Mesendoderm (in vitro differentiated cells): Measurements from ENCODE around the gene AIP.

ENCODE experiments used
- DNase-seq: peaks from one replicate; pipeline ENCODE4 v3.0.0; 2013
- H2AK5ac ChIP-seq: 2 replicates; pipeline ENCODE4 v1.6.1; 2013; ENCODE audit warnings: low read length, inconsistent platforms
- H2BK120ac ChIP-seq: 2 replicates; pipeline ENCODE4 v1.6.1; 2013; ENCODE audit warnings: low read depth, mild to moderate bottlenecking, low read length, moderate library complexity, mixed read lengths
- H2BK15ac ChIP-seq: replicated peaks from 2 replicates; pipeline ENCODE4 v1.6.1; 2013; ENCODE audit warnings: low read depth, mild to moderate bottlenecking, moderate library complexity
- H2BK5ac ChIP-seq: 2 replicates; pipeline ENCODE4 v1.6.1; 2013; ENCODE audit warnings: low read length, inconsistent platforms
- H3K18ac ChIP-seq: 2 replicates; pipeline ENCODE4 v1.6.1; 2013; ENCODE audit warnings: mild to moderate bottlenecking, low read length, mixed read lengths
- H3K23ac ChIP-seq: one replicate; pipeline ENCODE4 v1.6.1; 2013; ENCODE audit warnings: low read length
- H3K27ac ChIP-seq: 2 replicates; pipeline ENCODE4 v1.5.1; 2013; ENCODE audit warnings: low read depth, mild to moderate bottlenecking, inconsistent platforms, low read length, moderate library complexity
- H3K27me3 ChIP-seq: 2 replicates; pipeline ENCODE4 v1.6.1; 2013; ENCODE audit warnings: low read length, control low read depth, mild to moderate bottlenecking, inconsistent platforms; ENCODE audit not compliant: insufficient read depth, poor library complexity
- H3K36me3 ChIP-seq: 2 replicates; pipeline ENCODE4 v1.6.1; 2013; ENCODE audit warnings: low read length, inconsistent platforms; ENCODE audit not compliant: control insufficient read depth, insufficient read depth
- H3K4ac ChIP-seq: one replicate; pipeline ENCODE4 v1.6.1; 2013; ENCODE audit warnings: low read depth, mild to moderate bottlenecking, low read length, moderate library complexity
- H3K4me1 ChIP-seq: 2 replicates; pipeline ENCODE4 v1.6.1; 2013; ENCODE audit warnings: low read depth, low read length, inconsistent platforms; ENCODE audit not compliant: control insufficient read depth
- H3K4me2 ChIP-seq: 2 replicates; pipeline ENCODE4 v1.6.1; 2013; ENCODE audit warnings: low read length
- H3K4me3 ChIP-seq: 2 replicates; pipeline ENCODE4 v1.5.1; 2013; ENCODE audit warnings: mild to moderate bottlenecking, low read length
- H3K56ac ChIP-seq: one replicate; pipeline ENCODE4 v1.6.1; 2013; ENCODE audit warnings: low read length
- H3K79me1 ChIP-seq: 2 replicates; pipeline ENCODE4 v1.6.1; 2013; ENCODE audit warnings: low read length, inconsistent platforms
- H3K79me2 ChIP-seq: 2 replicates; pipeline ENCODE4 v1.6.1; 2013; ENCODE audit warnings: mild to moderate bottlenecking, low read length; ENCODE audit not compliant: control insufficient read depth, insufficient read depth
- H3K9ac ChIP-seq: 2 replicates; pipeline ENCODE4 v1.6.1; 2013; ENCODE audit warnings: low read length, inconsistent platforms
- H4K5ac ChIP-seq: one replicate; pipeline ENCODE4 v1.6.1; 2013; ENCODE audit warnings: low read length
- H4K8ac ChIP-seq: one replicate; pipeline ENCODE4 v1.6.1; 2013; ENCODE audit warnings: low read depth, mild to moderate bottlenecking, control low read depth, low read length, moderate library complexity
- WGBS: extraction: QIAGEN DNeasy Blood & Tissue Kit; methylation state at CpG from one replicate; pipeline ENCODE4 v1.1.7; 2013; ENCODE audit warnings: low lambda C conversion rate, missing lambda C conversion rate; ENCODE audit not compliant: insufficient coverage; ENCODE audit errors: extremely low coverage; 5-methylcytosine and 5-hydroxymethylcytosine counted together

AIP gene

DNA sequence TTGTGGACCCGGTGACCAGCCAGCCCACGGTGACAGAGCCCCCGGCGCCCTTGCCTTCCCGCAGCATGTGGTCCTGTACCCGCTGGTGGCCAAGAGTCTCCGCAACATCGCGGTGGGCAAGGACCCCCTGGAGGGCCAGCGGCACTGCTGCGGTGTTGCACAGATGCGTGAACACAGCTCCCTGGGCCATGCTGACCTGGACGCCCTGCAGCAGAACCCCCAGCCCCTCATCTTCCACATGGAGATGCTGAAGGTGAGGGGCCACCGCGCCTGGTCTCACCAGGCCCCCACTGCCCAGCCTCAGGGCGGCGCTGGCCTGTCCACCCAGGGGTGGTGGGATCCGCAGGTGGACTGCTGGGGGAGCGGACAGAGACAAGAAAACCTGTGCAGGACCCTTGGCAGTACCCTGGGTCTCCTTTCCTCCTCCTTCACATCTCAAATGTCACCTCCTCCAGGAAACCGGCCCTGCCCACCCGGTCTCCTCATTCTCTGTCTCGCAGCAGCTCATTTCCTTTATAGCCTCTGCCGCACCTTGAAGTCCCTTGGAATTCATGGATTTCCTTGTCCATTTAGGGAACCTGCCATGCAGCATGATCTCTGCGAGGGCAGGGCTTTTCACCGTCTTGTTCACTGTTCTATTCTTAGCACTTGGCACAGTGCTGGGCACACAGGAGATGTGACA lies 6.5 kb downstream of the AIP start:
- Histone ChIP-seq H3K4me1 (no peaks in the 10 kb centered on the region), H2BK120ac (no peak overlapping the region), H3K27me3 (no peaks in the 10 kb centered on the region), H3K9ac (no peak overlapping the region), H3K4me2 (no peak overlapping the region), H3K56ac (no peak overlapping the region), H2BK15ac (no peak overlapping the region), H4K8ac (no peak overlapping the region), H3K36me3 (peaks cover 6% of the 10 kb centered on the region), H3K4me3 (no peak overlapping the region), H3K23ac (no peak overlapping the region), H2BK5ac (no peak overlapping the region), H3K79me2 (no peaks in the 10 kb centered on the region), H3K18ac (no peak overlapping the region), H4K5ac (no peak overlapping the region), H3K4ac (no peak overlapping the region), H2AK5ac (no peak overlapping the region), H3K79me1 (no peaks in the 10 kb centered on the region), H3K27ac (no peak overlapping the region)
- no peak for DNase-seq
- no CpG with 5 or more reads among the region's 25 CpGs for WGBS

DNA sequence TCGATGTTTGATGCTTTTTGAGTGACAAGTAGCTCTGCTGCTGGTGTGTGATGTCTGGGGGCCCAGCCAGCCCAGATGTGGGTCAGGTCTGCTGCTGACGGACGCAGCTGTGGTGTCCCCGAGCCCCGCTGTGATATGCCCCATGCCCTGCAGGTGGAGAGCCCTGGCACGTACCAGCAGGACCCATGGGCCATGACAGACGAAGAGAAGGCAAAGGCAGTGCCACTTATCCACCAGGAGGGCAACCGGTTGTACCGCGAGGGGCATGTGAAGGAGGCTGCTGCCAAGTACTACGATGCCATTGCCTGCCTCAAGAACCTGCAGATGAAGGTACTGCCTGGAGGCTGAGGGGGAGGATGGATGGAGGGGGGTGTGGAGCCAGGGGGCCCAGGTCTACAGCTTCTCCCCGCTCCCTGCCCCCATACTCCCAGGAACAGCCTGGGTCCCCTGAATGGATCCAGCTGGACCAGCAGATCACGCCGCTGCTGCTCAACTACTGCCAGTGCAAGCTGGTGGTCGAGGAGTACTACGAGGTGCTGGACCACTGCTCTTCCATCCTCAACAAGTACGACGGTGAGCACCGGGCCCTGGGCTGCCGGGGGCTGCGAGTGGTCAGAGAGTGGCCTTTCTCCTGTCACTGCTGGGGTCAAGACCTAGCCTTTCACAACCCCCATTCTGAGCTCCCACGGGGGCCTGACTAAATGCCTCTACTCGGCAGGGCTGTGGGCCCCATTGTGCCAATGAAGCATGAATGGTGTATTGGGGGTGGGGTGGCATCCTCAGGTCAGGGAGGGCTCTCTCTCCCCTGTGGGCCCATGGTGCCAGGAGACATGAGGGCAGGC lies 7.3 kb downstream of the AIP start:
- Histone ChIP-seq H3K36me3 (peaks cover 6% of the 10 kb centered on the region), H3K23ac (no peak overlapping the region), H3K9ac (no peak overlapping the region), H2BK120ac (no peak overlapping the region), H2BK15ac (no peak overlapping the region), H2AK5ac (no peak overlapping the region), H4K5ac (no peak overlapping the region), H3K79me1 (no peaks in the 10 kb centered on the region), H3K4me1 (no peaks in the 10 kb centered on the region), H3K18ac (no peak overlapping the region), H2BK5ac (no peak overlapping the region), H3K4me2 (no peak overlapping the region), H3K79me2 (no peaks in the 10 kb centered on the region), H3K56ac (no peak overlapping the region), H4K8ac (no peak overlapping the region), H3K27ac (no peak overlapping the region), H3K27me3 (no peaks in the 10 kb centered on the region), H3K4ac (no peak overlapping the region), H3K4me3 (no peak overlapping the region)
- no CpG with 5 or more reads among the region's 23 CpGs for WGBS
- DNase-seq, result no peak

DNA sequence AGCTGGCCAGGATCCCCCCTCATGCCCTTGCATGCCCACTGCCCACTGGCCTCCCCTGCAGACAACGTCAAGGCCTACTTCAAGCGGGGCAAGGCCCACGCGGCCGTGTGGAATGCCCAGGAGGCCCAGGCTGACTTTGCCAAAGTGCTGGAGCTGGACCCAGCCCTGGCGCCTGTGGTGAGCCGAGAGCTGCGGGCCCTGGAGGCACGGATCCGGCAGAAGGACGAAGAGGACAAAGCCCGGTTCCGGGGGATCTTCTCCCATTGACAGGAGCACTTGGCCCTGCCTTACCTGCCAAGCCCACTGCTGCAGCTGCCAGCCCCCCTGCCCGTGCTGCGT lies 7.9 kb downstream of the AIP start:
- H3K9ac ChIP-seq, result no peak overlapping the region
- H2BK15ac ChIP-seq, result no peak overlapping the region
- H2BK5ac ChIP-seq, result no peak overlapping the region
- H3K23ac ChIP-seq, result no peak overlapping the region
- H3K4me3 ChIP-seq, result no peak overlapping the region
- H3K4me2 ChIP-seq, result no peak overlapping the region
- no peak overlapping the region for H2BK120ac ChIP-seq
- H4K8ac ChIP-seq, result no peak overlapping the region
- no peak for DNase-seq
- no peaks in the 10 kb centered on the region for H3K79me1 ChIP-seq
- no peaks in the 10 kb centered on the region for H3K4me1 ChIP-seq
- no peak overlapping the region for H3K27ac ChIP-seq
- H3K27me3 ChIP-seq, result no peaks in the 10 kb centered on the region
- no peak overlapping the region for H3K18ac ChIP-seq
- no peak overlapping the region for H3K4ac ChIP-seq
- no peak overlapping the region for H3K56ac ChIP-seq
- no peak overlapping the region for H4K5ac ChIP-seq
- H3K79me2 ChIP-seq, result no peaks in the 10 kb centered on the region
- WGBS, result no CpG with 5 or more reads among the region's 15 CpGs
- no peak overlapping the region for H2AK5ac ChIP-seq
- H3K36me3 ChIP-seq, result peaks cover 6% of the 10 kb centered on the region

DNA sequence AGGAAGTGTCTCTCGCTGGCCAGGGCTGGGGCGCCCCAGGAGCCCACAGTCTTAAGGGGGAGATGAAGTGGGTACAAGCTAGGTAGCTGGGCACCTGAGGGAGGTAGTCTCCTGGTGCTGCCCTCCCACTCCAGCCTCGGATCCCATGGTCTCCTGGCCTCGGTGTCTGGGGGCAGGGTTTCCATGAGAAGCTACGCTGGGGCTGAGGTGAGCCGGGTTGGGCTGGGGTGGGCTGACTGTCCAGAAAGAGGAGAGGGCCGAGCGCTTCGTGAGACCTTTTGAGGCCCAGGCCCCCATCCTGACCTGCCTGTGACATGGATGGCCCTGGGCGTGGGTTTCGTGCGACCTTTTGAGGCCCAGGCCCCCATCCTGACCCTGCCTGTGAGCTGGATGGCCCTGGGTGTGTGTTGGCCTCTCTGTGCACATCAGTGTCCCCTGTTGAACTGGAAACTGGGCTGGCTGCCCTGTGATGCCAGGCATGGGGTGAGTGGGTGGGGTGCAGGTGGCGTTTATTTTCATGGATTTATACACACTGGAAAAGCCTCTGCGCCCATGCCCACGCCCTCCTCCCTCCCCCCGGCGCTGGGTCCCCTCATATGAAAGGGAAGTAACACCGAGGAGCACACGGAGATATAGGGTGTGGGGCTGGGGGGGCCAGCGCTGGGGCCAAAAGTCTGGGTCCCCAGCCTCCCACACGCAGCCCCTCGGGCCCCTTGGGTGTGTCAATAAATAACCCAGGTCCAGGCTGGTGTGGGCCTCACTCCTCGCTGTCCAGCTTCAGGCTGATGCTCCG lies 8.6 kb downstream of the AIP start:
- no peak for DNase-seq

DNA sequence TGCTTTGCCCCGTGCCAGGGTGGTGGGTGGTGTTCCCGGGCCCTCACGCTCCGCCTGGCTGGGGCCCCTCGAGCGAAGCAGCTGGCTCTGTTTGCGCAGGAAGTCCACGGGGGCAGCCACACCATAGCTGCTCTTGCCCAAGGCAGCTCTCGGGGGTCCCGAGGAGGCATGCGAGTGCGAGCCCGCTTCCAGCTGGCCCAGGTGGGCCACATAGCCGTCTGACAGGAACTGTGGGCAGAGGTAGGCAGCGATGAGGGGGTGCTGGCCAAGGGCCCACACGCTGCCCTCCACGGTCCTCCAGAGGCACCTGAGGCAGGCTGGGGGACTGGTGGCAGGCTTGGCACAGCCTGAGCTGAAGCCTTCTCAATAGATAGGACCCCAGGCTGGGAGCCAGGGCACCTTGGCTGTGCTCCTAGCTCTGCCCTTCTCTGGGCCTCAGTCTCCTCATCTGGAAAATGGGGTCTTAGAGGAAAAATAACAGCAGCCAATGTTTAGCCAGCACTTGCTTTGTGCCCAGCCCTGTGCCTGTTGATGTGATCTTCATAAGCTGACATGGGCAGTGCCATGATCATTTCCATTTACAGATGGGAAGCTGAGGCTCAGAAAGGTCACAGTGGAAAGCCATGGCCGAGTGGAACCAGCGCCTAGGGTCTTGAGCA lies 9.4 kb downstream of the AIP start:
- Histone ChIP-seq H3K4me3 (no peak overlapping the region), H2AK5ac (no peak overlapping the region), H3K4me2 (no peak overlapping the region), H3K18ac (no peak overlapping the region), H3K27ac (no peak overlapping the region), H3K27me3 (no peaks in the 10 kb centered on the region), H2BK15ac (no peak overlapping the region), H3K79me2 (no peaks in the 10 kb centered on the region), H2BK5ac (no peak overlapping the region), H4K5ac (no peak overlapping the region), H3K79me1 (no peaks in the 10 kb centered on the region), H3K9ac (no peak overlapping the region), H3K36me3 (peaks cover 6% of the 10 kb centered on the region), H4K8ac (no peak overlapping the region), H3K4ac (no peak overlapping the region), H3K56ac (no peak overlapping the region), H3K4me1 (no peaks in the 10 kb centered on the region), H3K23ac (no peak overlapping the region), H2BK120ac (no peak overlapping the region)
- no peak for DNase-seq
- no CpG with 5 or more reads among the region's 19 CpGs for WGBS

More for the DNA sequence above, 8.6 kb downstream of the AIP start:
- H3K27me3 ChIP-seq, result no peaks in the 10 kb centered on the region
- H3K4me3 ChIP-seq, result no peak overlapping the region
- H3K4me2 ChIP-seq, result no peak overlapping the region
- no peak overlapping the region for H3K4ac ChIP-seq
- H3K79me1 ChIP-seq, result no peaks in the 10 kb centered on the region
- no peak overlapping the region for H4K5ac ChIP-seq
- WGBS, result no CpG with 5 or more reads among the region's 24 CpGs
- H2BK5ac ChIP-seq, result no peak overlapping the region
- no peak overlapping the region for H4K8ac ChIP-seq
- H2BK120ac ChIP-seq, result no peak overlapping the region
- H2BK15ac ChIP-seq, result no peak overlapping the region
- H3K56ac ChIP-seq, result no peak overlapping the region
- peaks cover 6% of the 10 kb centered on the region for H3K36me3 ChIP-seq
- H3K23ac ChIP-seq, result no peak overlapping the region
- H3K79me2 ChIP-seq, result no peaks in the 10 kb centered on the region
- no peak overlapping the region for H3K27ac ChIP-seq
- H3K4me1 ChIP-seq, result no peaks in the 10 kb centered on the region
- no peak overlapping the region for H3K18ac ChIP-seq
- H2AK5ac ChIP-seq, result no peak overlapping the region
- H3K9ac ChIP-seq, result no peak overlapping the region
